Esophagus muscularis mucosa (tissue), 4 donors: ENCODE data around the gene MAL. TPM values are rescaled to one million over a fixed set of nuclear protein-coding genes. Genes with fewer than 3 reads are reported as not detected.
"Not testable (repeated sequence)": the region's sequence is repeated elsewhere in the genome, so short reads cannot be mapped to it uniquely, and the experiment has no call there.

Source experiments
- DNase-seq: peaks from one replicate; pipeline ENCODE4 v3.0.0-alpha.2; 2017; ENCODE audit errors: extremely low spot score
- H3K27ac ChIP-seq, 4 donors: fragments of 200-600 bp; sonication (generic); replicated peaks in 1 of 4; 1 replicate in 3 of 4; 2 replicates in 1 of 4; pipeline ENCODE4 v1.5.1; 2016 to 2019; ENCODE audit warnings: mild to moderate bottlenecking in 1 of 4
- H3K27me3 ChIP-seq, 4 donors: fragments of 200-600 bp; sonication (generic); one replicate each; pipeline versions ENCODE4 v1.5.1 to v1.6.0; 2016 to 2019
- H3K36me3 ChIP-seq, 4 donors: fragments of 200-600 bp; sonication (generic); one replicate each; pipeline ENCODE4 v1.5.1; 2016 to 2019
- H3K4me1 ChIP-seq, 4 donors: fragments of 200-600 bp; sonication (generic); one replicate each; pipeline ENCODE4 v1.5.1; 2016 to 2019
- H3K4me3 ChIP-seq, 4 donors: fragments of 200-600 bp; sonication (generic); 1 replicate in 2 of 4; 2 replicates in 2 of 4; pipeline ENCODE4 v1.5.1; 2016 to 2019; ENCODE audit warnings: mild to moderate bottlenecking in 4 of 4, moderate library complexity in 1 of 4
- H3K9me3 ChIP-seq, 4 donors: fragments of 200-600 bp; sonication (generic); 1 replicate in 3 of 4; 2 replicates in 1 of 4; pipeline ENCODE4 v1.5.1; 2016 to 2019
- CTCF ChIP-seq, 3 experiments: fragments of 200-600 bp in 2 of 3; fragments of 450-650 bp in 1 of 3; sonication (generic) in 2 of 3; IDR thresholded peaks; one replicate each; pipeline ENCODE4 v1.5.1; 2017 to 2019; ENCODE audit warnings: antibody characterized with exemption in 3 of 3, mild to moderate bottlenecking in 2 of 3, moderate library complexity in 1 of 3
- EP300 ChIP-seq: sonication (generic); formaldehyde crosslinking; IDR thresholded peaks from one replicate; pipeline ENCODE4 v1.6.1; 2017; ENCODE audit warnings: antibody characterized with exemption
- POLR2A ChIP-seq: fragments of 450-650 bp; IDR thresholded peaks from one replicate; pipeline ENCODE4 v1.6.1; 2017; ENCODE audit warnings: antibody characterized with exemption, moderate library complexity, mild to moderate bottlenecking, low read depth
- POLR2AphosphoS5 ChIP-seq, 2 donors: sonication (generic); formaldehyde crosslinking; IDR thresholded peaks; one replicate each; pipeline ENCODE4 v1.6.1; 2017; ENCODE audit warnings: antibody characterized with exemption in 2 of 2
- WGBS: methylation state at CpG from one replicate; pipeline ENCODE4 v1.1.5; 2018; 5-methylcytosine and 5-hydroxymethylcytosine counted together
- intact Hi-C: fragments of 100-400 bp; cut with DNase I; formaldehyde crosslinking; loops from one replicate; pipeline ENCODE4 v1.15.1; 2023
- total RNA-seq, 4 donors: library from RNA; depleted of rRNA; stranded (reverse); fragments of >200 nt; gene quantifications; one replicate each; pipeline versions ENCODE4 v1.1.0 to v1.2.1, GENCODE V29; 2016

MAL gene
- total RNA-seq, 4 donors from 2014 or later: 23.3 to 46.2 (median 36.6) TPM

GRCh38 chr2:95032868-95033603 is 7.5 kb downstream of the MAL start:
- WGBS: 67% methylated on average over 16 of the region's 16 CpGs
- TF ChIP-seq CTCF (IDR thresholded peaks at IDR 0.05) (no peak), EP300 (no peak), POLR2A (no peak), POLR2AphosphoS5 (IDR thresholded peaks at IDR 0.05) (no peak)
- Histone ChIP-seq H3K4me1 (peaks cover 0 to 8% (median 0%) of the 10 kb centered on the region in 4 donors), H3K27me3 (peaks cover 0 to 52% (median 3%) of the 10 kb centered on the region in 4 donors), H3K4me3 (no peak overlapping the region), H3K9me3 (no peaks in the 10 kb centered on the region), H3K27ac (no peak overlapping the region), H3K36me3 (no peaks in the 10 kb centered on the region)
- no peak for DNase-seq
- intact Hi-C loops: no loop called here

GRCh38 chr2:95034221-95034620 is 8.7 kb downstream of the MAL start:
- intact Hi-C loops: no loop called here
- peaks cover 0 to 46% (median 1%) of the 10 kb centered on the region in 4 donors for H3K27me3 ChIP-seq
- no peak overlapping the region for H3K4me3 ChIP-seq
- H3K4me1 ChIP-seq: peaks cover 0 to 8% (median 0%) of the 10 kb centered on the region in 4 donors
- H3K36me3 ChIP-seq: no peaks in the 10 kb centered on the region
- no peaks in the 10 kb centered on the region for H3K9me3 ChIP-seq
- no peak for TF ChIP-seq POLR2AphosphoS5 (IDR thresholded peaks at IDR 0.05)
- DNase-seq: no peak
- WGBS: no CpG with 5 or more reads among the region's 4 CpGs
- H3K27ac ChIP-seq: no peak overlapping the region

DNA sequence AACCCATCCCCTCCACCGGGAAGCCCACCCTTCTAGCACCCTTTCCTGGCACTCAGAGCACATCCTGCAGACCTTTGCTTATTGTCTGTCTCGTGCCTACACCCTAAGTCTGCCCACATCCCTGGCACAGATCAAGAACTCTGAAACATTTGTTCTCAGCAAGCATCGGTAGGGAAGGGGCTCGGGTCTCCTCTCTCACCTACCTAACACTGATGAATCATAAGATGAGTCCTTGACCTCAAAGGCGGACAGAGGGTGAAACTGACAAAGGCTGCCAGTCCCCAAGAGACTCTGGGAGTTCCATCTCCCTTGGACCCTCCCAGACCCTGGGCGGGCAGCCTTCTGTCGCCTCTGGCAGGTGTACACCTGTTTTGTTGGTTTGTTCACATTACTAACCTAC is 9.3 kb downstream of the MAL start:
- H3K27me3 ChIP-seq: peaks cover 0 to 45% (median 1%) of the 10 kb centered on the region in 4 donors
- H3K4me3 ChIP-seq: no peak overlapping the region
- H3K9me3 ChIP-seq: no peaks in the 10 kb centered on the region
- no peaks in the 10 kb centered on the region for H3K36me3 ChIP-seq
- DNase-seq: no peak
- 86% methylated on average over 6 of the region's 7 CpGs for WGBS
- H3K4me1 ChIP-seq: peaks cover 0 to 8% (median 0%) of the 10 kb centered on the region in 4 donors
- no peak overlapping the region for H3K27ac ChIP-seq
- intact Hi-C loops: no loop called here
- no peak for TF ChIP-seq CTCF (IDR thresholded peaks at IDR 0.05)
- TF ChIP-seq EP300: no peak
- no peak for TF ChIP-seq POLR2A
- no peak for TF ChIP-seq POLR2AphosphoS5 (IDR thresholded peaks at IDR 0.05)

DNA sequence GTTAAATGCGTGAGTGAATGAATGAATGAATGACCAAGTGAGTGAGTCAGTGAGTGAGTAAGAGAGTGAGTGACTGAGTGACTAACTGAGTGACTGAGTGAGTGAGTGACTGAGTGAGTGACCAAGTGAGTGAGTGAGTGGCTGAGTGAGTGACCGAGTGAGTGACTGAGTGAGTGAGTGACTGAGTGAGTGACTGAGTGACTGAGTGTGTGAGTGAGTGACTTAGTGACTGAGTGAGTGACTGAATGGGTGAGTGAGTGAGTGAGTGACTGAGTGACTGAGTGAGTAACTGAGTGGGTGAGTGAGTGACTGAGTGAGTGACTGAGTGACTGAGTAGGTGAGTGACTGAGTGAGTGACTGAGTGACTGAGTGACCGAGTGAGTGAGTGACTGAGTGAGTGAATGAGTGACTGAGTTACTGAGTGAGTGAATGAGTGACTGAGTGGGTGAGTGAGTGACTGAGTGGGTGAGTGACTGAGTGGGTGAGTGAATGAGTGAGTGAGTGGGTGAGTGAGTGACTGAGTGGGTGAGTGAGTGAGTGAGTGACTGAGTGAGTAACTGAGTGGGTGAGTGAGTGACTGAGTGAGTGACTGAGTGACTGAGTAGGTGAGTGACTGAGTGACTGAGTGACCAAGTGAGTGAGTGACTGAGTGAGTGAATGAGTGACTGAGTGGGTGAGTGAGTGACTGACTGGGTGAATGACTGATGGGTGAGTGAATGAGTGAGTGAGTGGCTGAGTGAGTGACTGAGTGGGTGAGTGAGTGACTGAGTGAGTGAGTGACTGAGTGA is 11.3 kb downstream of the MAL start:
- H3K9me3 ChIP-seq: no peaks in the 10 kb centered on the region
- no peak overlapping the region for H3K27ac ChIP-seq
- H3K27me3 ChIP-seq: peaks cover 0 to 27% (median 1%) of the 10 kb centered on the region in 4 donors
- 88% methylated on average over 3 of the region's 3 CpGs for WGBS
- H3K4me3 ChIP-seq: no peak overlapping the region
- intact Hi-C loops: no loop called here
- peaks cover 0 to 8% (median 2%) of the 10 kb centered on the region in 4 donors for H3K4me1 ChIP-seq
- H3K36me3 ChIP-seq: no peaks in the 10 kb centered on the region
- TF ChIP-seq CTCF (IDR thresholded peaks at IDR 0.05) (no peak), EP300 (no peak), POLR2AphosphoS5 (IDR thresholded peaks at IDR 0.05) (no peak), POLR2A (no peak)
- DNase-seq: no peak

DNA sequence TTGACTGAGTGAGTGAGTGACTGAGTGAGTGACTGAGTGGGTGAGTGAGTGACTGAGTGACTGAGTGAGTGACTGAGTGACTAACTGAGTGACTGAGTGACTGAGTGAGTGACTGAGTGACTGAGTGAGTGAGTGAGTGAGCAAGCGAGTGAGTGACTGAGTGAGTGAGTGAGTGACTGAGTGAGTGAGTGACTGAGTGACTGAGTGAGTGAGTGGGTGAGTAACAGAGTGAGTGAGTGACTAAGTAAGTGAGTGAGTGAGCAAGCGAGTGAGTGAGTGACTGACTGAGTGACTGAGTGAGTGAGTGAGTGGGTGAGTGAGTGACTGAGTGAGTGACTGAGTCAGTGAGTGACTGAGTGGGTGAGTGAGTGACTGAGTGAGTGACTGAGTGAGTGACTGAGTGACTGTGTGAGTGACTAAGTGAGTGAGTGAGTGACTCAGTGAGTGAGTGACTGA is 11.9 kb downstream of the MAL start:
- 84% methylated on average over 2 of the region's 2 CpGs for WGBS
- Histone ChIP-seq H3K4me1 (peaks cover 2 to 14% (median 8%) of the 10 kb centered on the region in 4 donors), H3K27ac (no peak overlapping the region), H3K27me3 (peaks cover 0 to 21% (median 1%) of the 10 kb centered on the region in 4 donors), H3K9me3 (no peaks in the 10 kb centered on the region), H3K4me3 (no peak overlapping the region), H3K36me3 (no peaks in the 10 kb centered on the region)
- no peak for DNase-seq
- intact Hi-C loops: no loop called here
- TF ChIP-seq EP300 (no peak), POLR2A (no peak), CTCF (IDR thresholded peaks at IDR 0.05) (no peak), POLR2AphosphoS5 (IDR thresholded peaks at IDR 0.05) (no peak)

- DNase-seq, H3K4me3 ChIP-seq, H3K9me3 ChIP-seq, H3K27ac ChIP-seq, intact Hi-C loops, H3K36me3 ChIP-seq: not testable (repeated sequence)
- WGBS: 87% methylated on average over 3 of the region's 3 CpGs
- H3K4me1 ChIP-seq: peaks cover 8 to 20% (median 14%) of the 10 kb centered on the region in 4 donors
- H3K27me3 ChIP-seq: peaks cover 0 to 16% (median 1%) of the 10 kb centered on the region in 4 donors
These were observed 12.5 kb downstream of the MAL start for GRCh38 chr2:95037841-95038585.
